HK-2 (cell line): ENCODE measurements around the gene IGSF3.

ENCODE experiments used
- DNase-seq: peaks from one replicate; pipeline ENCODE4 v3.0.0-alpha.2; 2018; ENCODE audit not compliant: unreplicated experiment

Gene IGSF3

DNA sequence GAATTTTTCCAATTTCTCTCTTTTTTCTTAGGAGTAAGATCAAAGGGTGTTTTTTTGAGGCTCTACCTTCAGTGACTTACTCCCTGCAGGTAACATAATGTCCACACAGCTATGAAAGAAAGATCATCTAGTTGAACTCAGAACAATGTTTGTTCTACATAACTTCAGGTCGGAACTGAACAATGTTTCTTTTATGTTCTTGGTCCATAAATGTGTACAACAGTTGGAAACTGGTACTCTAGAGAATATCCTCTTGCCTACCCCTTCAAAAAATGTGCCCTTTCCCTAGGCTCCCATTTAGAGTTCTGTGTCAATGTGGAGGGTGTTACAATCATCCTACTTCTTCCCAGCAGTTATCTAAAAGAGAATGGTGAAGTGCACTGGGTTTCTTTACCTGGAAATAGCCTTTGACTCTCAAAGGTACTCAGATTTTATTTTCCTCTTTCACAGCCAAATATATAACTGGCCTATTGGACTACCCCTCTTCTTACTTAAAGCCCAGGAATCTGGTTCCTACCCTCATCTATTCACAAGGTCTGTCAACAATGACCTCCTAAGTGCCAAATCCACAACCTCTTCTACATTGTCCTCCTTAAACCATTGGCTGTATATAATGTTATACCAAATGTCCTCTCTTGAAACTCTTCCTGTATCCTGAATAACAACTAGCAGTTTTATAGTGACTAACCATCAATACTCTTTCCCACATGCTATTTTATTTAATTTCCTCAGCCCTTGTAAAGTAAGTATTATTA lies 139.0 kb downstream of the IGSF3 start:
- no peak for DNase-seq

DNA sequence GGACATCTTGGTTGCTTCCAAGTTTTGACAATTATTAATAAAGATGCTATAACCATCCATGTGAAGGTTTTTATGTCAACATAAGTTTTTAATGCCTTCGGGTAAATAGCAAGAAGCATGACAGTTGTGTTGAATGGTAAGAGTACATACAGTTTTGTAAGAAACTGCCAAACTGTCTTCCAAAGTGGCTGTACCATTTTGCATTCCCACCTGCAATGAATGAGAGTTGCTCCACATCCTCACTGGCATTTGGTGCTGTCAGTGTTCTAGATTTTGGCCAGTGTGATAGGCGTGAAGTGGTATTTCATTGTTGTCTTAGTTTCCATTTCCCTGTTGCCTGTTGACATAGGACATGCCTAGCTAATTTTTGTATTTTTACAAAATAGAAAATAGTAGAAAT lies 142.1 kb downstream of the IGSF3 start:
- no peak for DNase-seq
